ENCODE measurements around the gene TAGLN2.

DNA sequence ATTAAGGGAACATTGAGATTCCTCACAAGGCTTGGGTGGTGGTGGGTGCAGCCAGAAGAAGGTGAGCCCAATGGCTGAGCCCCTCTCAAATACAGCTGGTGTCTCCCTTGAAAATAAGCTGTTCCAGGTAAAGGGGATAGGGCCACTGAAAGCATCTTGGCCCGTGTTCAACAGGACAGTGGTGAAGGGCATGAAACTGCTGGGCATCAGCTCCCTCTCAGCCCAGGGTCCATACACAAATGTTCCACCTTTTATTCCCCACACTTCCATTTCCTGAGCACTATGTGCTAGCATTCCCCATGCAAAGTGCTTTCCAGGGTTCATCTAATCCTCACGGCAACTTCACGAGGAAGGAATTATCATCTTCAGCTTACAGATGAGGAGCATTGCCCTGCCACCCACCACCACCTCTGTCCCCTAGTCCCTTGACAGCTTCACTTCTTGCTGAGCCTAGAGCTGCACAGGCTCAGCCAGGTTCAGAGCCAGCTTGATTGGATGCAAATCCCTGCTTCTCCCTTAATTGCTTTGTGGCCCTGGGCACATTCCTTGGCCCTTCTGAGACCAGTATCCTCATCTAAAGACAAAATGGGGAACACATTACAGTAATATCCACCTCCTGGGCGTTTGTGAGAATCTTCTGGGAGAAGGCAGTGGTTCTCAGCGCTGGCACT, 9.6 kb downstream of the TAGLN2 start:
- TF ChIP-seq POLR2A (IDR thresholded peaks at IDR 0.05; ENCODE audit: low read depth, low read length) (peak; percentile 46; the same call in 1 of the 2 replicates), POLR2AphosphoS5 (IDR thresholded peaks at IDR 0.05; ENCODE audit: low read depth, low read length) (peak; percentile 81)

All from GM12891 (cell line).